Ureter (tissue), 1 donor: ENCODE data around the gene JUNB. TPM values are rescaled to one million over a fixed set of nuclear protein-coding genes. Genes with fewer than 3 reads are reported as not detected.
"Not testable (repeated sequence)": the region's sequence is repeated elsewhere in the genome, so short reads cannot be mapped to it uniquely, and the experiment has no call there.

ENCODE experiments used
- DNase-seq: peaks from one replicate; pipeline ENCODE4 v3.0.0-alpha.2; 2020; ENCODE audit warnings: low spot score
- total RNA-seq: library from RNA; stranded (reverse); gene quantifications from one replicate; pipeline ENCODE4 v1.2.4, GENCODE V29; 2023
- donor health status: DM: yes; HTN: yes; CAD: no.

Gene JUNB
- total RNA-seq, 1 donor from 2014 or later, result 191 TPM

DNA sequence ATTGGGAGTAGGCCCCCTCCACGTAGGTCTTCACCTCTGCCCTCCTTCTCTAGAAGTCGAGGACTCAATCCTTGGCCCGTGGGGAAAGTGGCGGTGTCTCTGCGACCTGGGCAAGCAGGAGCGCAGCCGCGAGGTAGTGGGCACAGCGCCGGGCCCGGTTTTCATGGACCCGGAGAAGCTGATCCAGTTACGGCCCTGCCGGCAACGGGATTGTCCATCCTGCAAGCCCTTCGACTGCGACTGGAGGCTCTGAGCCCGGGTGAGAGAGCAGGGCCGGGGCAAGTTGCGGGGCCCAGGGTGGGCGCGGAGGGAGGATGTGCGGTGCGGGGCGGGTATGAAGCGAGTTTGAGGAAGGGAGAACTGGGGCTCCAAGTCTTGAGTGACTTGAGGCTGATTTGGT is 12.8 kb downstream of the JUNB start:
- DNase-seq, result no peak

DNA sequence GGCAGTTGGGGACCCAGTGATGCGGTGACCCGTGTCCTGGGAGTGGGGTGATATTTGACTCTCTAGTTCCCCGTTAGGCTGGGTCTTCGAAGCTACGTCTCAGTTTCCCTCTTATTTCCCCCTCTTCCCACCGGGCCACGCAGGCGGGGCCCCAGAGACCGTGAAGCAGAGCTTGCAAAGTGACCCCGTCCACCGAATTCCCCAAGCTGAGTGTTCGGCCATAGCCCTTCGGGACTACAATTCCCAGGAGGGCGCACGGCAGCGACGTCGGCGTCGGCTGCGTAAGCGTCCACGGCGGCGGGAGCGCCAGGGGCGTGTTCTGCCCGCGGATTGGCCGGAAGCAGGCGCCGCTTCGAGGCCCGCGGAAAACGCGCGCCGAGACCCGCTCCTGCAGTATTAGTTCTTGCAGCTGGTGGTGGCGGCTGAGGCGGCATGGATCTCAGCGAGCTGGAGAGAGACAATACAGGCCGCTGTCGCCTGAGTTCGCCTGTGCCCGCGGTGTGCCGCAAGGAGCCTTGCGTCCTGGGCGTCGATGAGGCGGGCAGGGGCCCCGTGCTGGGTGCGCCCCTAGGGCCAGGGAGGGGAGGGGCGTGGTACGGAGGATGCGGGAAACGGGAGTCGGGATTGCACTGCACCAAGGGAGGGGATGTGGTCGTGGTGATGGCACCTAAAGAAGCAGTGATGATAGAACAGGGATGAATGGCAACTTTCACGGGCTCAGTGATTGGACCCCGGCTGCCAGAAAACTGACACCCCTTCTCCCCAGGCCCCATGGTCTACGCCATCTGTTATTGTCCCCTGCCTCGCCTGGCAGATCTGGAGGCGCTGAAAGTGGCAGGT is 15.2 kb downstream of the JUNB start, which contains the start of gene RNASEH2A:
Gene RNASEH2A (plus strand): TSS at position 343 of the 840 bp plus-strand sequence. CDS start 90 bp downstream, at position 433.
- peak; percentile 89 for DNase-seq

DNA sequence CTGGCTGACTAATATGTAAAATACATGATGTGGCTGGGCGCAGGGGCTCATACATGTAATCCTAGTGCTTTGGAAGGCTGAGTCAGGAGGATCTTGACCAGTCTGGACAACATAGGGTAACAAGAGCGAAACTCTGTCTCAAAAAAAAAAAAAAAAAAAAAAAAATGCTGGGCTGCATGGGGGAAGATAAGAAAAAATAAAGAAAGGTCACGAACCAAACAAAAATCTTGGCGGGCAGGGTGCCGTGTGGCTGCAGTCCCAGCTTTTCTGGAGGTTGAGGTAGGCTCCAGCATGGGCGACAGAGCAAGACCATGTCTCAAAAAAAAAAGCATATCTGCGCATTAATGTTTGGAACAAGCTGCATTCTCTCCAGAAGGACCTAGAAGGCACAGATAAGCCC is 23.8 kb downstream of the JUNB start:
- DNase-seq, result no peak

DNA sequence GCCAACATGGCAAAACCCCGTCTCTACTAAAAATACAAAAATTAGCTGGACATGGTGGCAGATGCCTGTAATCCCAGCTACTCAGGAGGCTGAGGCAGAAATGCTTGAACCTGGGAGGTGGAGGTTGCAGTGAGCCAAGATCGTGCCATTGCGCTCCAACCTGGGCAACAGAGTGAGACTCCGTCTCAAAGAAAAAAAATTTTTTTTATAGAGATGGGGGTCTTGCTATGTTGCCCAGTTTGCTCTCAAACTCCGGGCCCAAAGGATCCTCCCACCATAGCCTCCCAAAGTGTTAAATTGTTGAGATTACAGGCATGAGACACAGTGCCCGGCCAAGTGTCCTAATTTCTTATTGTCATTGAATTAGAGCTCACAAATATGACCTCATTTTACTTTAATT is 25.9 kb downstream of the JUNB start:
- DNase-seq, result not testable (repeated sequence)

DNA sequence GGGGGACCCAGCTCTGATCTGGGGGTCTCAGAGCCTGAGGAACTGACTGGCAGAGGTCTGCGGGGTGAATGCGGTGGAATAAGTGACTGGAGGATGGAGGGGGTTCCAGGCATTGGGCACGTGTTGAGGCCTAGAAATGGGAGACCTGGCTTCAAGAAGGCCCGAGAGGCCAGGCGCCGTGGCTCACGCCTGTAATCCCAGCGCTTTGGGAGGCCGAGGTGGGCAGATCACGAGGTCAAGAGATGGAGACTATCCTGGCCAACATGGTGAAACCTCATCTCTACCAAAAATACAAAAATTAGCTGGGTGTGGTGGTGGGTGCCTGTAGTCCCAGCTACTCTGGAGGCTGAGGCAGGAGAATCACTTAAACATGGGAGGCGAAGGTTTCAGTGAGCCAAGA is 26.5 kb downstream of the JUNB start:
- not testable (repeated sequence) for DNase-seq

DNA sequence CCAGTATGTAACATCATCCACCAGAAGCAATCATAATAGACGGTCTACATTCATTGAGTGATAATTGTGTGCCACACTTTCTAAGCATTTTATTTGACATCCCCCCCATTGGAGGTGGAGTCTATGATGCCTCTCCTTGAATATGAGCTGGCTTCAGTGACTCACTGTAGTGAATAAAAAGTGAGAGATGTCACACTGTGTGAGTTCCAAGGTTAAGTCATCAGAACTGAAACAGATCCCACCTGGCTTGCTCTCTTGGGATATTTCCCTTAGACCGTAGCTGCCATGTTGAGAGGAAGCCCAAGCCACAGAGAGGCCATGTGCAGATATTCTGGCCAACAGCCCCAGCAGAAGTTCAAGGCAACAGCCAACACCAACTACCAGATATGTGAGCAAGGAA is 30.5 kb downstream of the JUNB start:
- no peak for DNase-seq

DNA sequence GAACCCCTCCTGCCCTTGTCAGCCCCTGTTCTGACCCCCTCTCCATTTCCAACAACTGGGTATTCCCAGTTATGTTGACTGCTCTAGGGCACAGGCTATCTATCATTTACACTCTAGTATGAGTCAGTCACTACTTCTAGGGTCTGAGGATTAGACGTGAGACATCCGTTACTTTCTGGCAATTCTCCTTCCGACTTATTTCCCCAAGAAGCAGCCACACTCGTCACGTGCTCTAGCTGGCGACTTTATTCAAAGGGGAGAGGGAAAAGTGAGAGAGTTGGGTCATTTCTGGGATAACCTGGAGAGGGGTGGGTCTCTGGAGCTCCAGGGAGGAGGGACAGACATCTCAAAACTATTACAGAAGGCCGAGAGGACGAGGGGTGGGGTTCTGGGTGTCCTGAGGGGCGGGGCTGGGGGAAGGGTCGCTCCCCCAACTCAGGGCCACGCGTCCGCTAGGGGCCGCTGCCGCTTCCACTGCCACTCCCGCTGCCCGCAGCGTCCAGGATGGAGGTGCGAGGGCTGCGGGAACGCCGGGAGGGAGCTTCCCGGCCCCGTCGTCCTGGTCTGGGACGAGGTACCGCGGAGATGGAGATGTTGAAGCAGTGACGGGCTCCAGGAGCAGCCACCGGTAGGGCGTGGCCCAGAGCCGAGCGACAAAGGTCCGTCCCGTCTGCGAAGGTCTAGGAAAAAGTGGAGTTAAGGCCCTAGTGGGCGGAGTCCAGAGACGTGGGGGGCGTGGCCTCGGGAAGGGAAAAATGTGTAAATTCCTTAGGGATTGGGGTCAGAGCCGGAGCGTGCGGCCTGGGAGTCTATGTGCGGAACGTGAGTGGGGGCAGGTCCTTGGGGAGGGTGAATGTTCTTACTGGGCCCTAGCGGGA is 34.2 kb downstream of the JUNB start:
- no peak for DNase-seq

DNA sequence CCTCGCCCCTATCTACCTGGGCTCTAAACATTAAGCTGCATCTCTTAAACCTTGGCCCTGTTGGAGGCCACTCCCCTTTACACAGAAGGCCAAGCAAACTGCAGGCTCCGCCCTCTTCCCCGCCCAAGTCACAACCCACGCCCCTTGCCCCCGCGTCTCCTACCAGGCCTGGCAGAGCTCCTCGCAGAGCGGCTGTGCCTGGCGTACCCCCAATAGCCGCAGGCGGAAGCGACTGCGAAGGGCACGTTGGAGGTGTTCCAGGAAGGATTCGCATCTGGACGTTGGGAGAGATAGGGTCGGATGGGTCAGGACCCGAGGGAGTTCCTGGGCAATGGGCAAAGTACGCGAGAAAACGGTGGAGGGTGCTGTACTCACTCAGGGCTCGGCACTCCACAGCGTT is 37.2 kb downstream of the JUNB start:
- DNase-seq, result no peak

DNA sequence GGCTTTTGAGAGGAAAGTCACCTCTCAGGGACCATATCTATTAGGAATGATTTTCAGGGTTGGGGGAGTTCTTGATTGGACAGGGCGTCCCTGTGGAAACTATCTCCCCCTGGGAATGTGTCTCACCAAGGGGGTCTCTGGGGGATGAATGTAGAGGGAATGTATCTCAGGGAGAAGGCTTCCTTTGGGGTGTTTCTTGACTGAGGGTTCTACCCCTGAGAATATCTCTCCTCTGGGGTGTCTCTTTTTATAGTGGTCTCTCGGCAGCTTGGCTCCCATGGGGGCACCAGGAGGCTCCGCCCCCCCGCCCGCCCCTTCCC is 42.1 kb downstream of the JUNB start:
- no peak for DNase-seq

DNA sequence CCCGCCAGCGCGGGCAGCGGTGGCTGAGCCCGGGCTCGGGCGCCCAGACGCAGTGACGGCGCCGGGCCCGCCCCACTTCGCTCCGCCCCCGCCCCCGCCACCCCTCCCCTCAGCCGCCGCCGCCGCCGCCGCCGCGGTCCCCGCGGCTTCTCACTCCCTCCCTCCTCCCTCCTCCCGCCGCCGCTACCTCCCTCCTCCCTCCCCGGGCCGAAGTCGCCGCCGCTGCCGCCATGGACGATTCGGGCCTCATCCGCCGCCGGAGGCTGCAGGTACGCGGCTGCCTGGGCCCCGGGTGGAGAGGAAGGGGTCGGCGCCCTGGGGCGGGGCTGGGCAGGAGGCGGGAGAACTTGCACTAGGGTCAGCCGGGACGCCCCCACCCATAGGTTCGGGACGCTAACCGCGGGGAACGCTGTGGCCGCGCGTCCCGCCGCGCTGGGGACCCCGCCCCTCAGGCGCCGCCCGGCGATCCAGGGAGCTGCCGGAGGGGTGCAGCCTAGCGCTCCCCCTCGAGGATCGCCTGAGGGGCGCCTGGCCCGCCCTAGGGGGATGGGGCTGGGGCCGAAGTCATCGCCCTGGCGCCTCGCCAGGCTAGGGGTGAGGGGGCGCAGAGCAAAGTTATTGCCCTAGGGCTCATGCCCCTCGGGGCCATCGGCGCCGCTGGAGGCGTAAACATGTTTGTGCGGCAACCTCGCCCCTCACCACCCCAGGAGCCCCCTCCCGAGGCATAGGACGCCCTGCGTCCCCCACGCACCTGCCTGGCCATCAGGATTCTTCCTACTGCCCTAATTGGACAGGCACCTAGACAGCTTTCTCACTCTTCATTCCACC is 42.7 kb downstream of the JUNB start:
- DNase-seq, result no peak

DNA sequence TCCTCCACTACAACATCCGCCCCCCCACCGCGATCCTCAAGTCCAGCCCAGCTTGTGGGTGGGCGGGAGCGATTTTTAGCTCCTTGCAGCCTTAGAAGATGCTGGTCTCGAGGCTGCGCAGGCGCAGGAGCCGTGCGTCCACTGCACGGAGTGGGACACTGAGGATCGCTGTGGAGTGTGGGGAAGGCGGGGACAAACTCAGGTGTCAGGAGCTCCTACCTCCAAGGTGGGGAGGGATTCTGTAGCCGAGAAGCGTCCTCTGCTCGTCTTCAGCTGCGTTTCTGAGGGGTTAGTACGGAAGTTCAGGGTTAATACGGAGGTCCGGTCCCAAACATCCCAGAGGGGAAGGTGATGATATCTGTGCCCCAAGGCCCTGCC is 43.3 kb downstream of the JUNB start, which contains the start of gene RTBDN:
Gene RTBDN (minus strand): TSS at position 14 of the 378 bp plus-strand sequence. CDS start 4,600 bp downstream, outside the sequence.
- DNase-seq, result no peak

DNA sequence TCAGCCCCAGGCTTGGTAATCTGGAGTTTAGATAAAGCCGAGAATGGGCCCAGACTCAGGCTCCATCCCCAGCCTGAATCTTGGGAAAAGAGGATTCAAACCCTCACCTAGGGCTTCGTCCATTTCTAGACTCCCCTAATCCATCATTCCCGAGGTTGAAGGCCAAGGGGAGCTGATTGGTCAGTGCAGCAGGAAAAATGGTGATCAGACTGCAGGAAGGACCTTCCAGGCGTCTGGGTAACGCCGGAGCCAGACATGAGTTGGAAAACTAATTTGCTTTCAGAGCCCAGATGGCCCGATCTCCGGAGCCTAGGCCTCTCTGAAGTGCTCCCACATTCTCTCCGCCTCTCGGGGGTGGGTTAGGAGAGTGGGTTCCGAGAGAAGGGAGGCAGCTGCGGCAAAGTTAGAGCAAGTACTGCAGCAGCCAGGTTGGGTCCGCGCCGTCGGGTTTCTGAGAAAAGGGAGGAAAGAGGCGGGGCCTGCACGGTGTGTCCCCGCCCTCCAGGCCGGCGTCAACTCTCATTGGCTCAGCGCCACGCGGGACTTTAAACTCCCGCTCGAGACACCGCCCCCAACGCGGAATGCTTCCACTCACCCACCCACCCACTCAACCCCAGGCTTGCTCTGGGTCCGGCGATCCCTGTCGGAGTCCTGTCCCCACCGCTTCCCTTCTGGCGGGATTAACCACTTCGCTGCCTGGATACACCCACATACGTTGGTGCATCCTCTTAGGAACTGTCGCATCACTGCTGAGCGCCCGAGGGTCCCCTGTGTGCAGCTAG is 43.9 kb downstream of the JUNB start:
- DNase-seq, result no peak

DNA sequence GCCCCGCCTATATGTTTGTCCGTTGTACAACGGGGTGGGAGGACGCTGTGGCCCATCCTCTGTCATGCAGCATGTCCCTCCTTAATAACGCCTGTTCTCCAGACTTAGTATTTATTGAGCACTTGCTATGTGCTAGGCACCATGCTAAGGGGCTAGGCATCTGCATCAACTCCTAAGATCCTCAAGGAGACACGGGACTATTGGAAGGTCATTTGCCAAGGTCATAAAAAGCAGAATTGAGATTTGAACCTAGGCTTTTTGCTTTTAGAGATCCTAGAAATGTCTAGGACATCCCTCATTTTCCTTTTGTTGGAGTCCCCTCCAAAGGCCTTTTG is 45.2 kb downstream of the JUNB start:
- no peak for DNase-seq

DNA sequence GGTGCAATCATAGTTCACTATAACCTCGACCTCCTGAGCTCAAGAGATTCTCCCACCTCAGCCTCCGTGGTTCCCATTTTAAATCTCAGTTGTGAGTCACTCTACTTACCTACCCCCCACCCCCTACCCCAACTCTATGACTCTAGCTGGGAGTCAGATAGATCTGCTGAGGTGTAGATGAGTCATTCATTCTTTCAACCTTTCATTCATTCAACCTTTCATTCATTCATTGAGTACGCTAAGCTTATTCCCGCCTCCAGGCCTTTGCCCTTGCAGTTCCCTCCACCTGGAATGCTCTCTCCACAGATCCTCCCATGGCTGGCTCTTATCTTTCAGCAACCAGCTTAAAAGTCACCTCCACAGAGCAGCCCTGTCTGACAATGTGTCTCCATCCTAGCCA is 45.9 kb downstream of the JUNB start:
- DNase-seq, result no peak

DNA sequence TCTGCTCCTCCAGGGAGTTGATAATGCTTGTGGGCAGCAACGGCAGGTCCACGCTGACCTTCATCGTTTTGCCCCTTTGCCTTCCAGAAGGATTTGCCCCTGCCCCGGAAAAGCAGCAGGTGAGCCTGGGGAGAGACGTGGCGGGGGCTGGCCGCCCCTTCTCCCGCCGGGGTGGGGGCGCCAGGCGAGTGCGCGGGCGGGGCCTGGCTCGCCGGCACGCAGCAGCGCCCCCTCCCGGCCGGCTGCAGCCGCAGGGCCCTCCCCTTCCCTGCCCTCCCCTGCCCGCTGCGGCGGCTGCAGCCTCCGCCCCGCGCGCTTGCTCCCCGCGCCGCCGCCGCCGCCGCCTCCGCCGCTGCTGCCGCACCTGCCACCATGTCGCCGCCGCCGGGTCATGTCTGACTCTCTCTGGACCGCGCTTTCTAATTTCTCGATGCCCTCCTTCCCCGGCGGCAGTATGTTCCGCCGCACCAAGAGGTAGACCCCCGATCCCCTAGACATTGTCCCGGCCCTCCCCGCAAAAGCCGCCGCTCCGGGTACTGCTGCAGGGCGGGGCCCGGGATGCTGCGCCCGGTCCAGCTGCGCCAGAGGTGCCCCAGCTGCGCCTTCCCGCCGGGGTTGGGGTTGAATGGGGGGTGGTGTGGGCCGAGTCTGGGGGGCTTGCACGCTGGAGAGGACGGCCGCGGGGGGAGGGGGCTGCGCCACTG is 47.0 kb downstream of the JUNB start, which contains the start of gene MAST1:
Gene MAST1 (plus strand): TSS at position 334 of the 704 bp plus-strand sequence. CDS start 58 bp downstream, at position 392.
- no peak for DNase-seq

DNA sequence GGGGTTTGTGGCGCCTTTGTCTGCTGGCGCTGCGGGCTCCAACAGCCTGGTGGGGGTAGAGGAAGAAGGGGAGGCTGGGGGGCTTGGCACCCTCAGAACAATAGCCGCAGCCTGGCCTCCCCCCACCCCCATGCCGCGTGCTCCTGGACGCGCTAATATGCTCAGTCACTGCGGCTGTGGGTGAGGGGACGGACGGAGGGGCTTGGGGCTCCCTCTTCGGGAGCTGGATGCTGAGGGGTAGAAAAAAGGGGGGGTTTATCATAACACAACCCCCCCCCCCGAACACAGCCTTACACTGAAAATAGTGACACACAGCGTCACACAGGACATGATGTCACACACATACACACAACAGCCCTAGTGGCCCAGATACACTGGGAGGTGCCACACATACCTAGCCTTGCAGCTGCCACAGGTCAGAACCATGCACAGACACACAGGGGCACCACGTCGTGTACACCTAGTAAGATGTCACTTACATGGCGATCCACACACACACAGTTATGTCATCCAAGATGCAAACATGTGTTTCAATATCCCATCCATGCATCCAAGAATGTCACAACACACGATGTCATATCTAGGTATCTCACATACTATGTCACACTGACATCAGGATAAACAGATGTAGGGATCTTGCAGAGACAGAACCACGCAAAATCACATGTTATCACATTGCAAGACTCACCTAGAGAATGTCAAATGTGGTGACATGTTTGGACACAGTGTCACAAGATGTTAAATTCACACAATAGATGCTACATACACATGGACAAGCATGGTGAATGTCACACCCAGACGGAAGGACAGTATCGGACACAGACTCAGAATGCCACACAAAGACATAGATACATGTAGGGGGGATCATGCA is 47.8 kb downstream of the JUNB start:
- DNase-seq, result no peak

DNA sequence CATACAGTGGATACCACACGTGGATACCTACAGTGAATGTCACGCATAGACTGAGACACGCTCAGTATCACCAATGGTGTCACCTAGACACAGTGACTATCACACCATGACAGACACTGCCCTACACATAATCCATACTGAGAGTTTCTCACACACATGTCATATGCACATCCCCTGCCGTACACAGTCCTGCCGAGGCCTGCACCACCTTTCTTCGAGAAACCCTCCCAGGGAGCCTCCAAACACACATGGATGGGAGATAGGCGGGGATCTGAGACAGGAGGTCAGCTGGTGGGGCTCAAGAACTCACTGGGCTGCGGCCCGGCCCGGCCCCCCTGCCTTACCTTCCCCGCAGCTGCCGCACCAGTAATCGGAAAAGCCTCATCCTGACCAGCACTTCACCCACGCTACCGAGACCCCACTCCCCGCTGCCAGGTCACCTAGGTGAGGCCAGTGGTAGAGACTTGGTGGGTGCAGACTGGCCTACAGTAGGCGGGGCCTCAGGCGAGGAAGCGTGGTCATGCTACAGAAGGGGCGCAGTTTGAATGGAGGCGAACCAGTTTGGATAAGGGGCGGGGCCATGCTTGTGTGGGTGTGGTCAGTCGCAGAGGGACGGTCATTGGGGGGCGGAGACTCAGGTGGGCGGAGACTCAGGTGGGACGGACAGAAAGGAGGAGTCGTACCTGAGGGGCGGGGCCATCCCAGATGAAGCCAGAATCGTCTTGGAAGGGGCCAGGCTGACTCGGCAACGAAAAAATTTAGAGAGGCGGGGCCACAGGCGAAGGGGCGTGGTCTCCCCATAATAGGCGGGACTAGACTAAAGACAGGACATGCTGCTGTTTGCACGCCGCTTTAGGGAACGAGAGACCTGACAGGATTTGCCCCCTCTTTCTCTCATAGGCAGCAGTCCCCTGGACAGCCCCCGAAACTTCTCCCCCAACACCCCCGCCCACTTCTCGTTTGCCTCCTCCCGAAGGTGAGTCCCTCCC is 49.1 kb downstream of the JUNB start:
- peak; percentile 69 for DNase-seq

DNA sequence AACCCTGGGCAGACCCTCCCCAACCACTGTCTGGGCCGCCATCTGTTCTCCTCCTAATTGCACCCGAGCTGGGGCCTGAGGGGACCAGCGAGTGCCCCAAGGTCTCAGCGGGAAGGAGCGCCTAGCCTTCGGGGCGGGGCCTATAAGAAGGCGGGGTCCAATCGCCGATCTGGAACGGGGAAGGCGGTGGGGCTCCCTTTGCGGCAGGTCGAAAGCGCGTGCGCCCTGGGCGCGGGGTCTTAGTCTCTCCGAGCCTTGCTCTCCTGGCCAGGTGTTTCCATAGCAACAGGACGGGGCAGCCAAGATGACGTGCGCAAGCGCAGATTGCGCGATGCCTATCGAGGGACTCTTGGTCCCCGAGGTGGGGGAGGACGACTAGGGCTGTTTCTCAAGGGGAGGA is 49.8 kb downstream of the JUNB start:
- DNase-seq, result no peak
